ENCODE measurements around the gene LCMT1.
A peak's percentile ranks its signal among the peaks of the same experiment; 100 is the strongest.

Gene LCMT1

GRCh38 chr16:25110387-25110947 lies 1.1 kb upstream of the LCMT1 start:
- H3K4me3 ChIP-seq (replicated peaks; ENCODE audit: insufficient read depth, low read length), result peak overlapping the region; percentile 78
- no peak for DNase-seq (ENCODE audit: low read depth in 1 of 2, low spot score in 1 of 2)
- no peaks in the 10 kb centered on the region for H3K27me3 ChIP-seq (ENCODE audit: insufficient read depth, poor library complexity, severe bottlenecking)
- TF ChIP-seq SPI1 (IDR thresholded peaks at IDR 0.05; ENCODE audit: borderline replicate concordance, low read depth) (0 out of 2 replicates have a peak, but pooled peaks have one; percentile 20), CTCF (IDR thresholded peaks at IDR 0.05; ENCODE audit: insufficient read depth, low read length) (no peak), GABPA (IDR thresholded peaks at IDR 0.05; ENCODE audit: low read depth) (no peak), POLR2AphosphoS5 (IDR thresholded peaks at IDR 0.05; ENCODE audit: low read depth) (no peak), REST (IDR thresholded peaks at IDR 0.05; ENCODE audit: insufficient replicate concordance, low read depth) (peak; percentile 17)
- H3K27ac ChIP-seq (replicated peaks), result peak overlapping the region; percentile 82

- DNase-seq (ENCODE audit: low read depth in 1 of 2, low spot score in 1 of 2), result no peak
- Histone ChIP-seq H3K4me3 (replicated peaks; ENCODE audit: insufficient read depth, low read length) (no peak overlapping the region), H3K27ac (replicated peaks) (no peak overlapping the region), H3K27me3 (ENCODE audit: insufficient read depth, poor library complexity, severe bottlenecking) (no peaks in the 10 kb centered on the region)
- TF ChIP-seq SPI1 (IDR thresholded peaks at IDR 0.05; ENCODE audit: borderline replicate concordance, low read depth), result no peak
- TF ChIP-seq CTCF (IDR thresholded peaks at IDR 0.05; ENCODE audit: insufficient read depth, low read length), result no peak
- TF ChIP-seq GABPA (IDR thresholded peaks at IDR 0.05; ENCODE audit: low read depth), result no peak
- no peak for TF ChIP-seq REST (IDR thresholded peaks at IDR 0.05; ENCODE audit: insufficient replicate concordance, low read depth)
- TF ChIP-seq POLR2AphosphoS5 (IDR thresholded peaks at IDR 0.05; ENCODE audit: low read depth), result no peak
These were observed 2.6 kb downstream of the LCMT1 start for GRCh38 chr16:25114121-25114520.

- H3K27ac ChIP-seq (replicated peaks), result no peak overlapping the region
- no peak for DNase-seq (ENCODE audit: low read depth in 1 of 2, low spot score in 1 of 2)
- TF ChIP-seq GABPA (IDR thresholded peaks at IDR 0.05; ENCODE audit: low read depth), result no peak
- no peak for TF ChIP-seq SPI1 (IDR thresholded peaks at IDR 0.05; ENCODE audit: borderline replicate concordance, low read depth)
- TF ChIP-seq REST (IDR thresholded peaks at IDR 0.05; ENCODE audit: insufficient replicate concordance, low read depth), result no peak
- no peak for TF ChIP-seq POLR2AphosphoS5 (IDR thresholded peaks at IDR 0.05; ENCODE audit: low read depth)
- TF ChIP-seq CTCF (IDR thresholded peaks at IDR 0.05; ENCODE audit: insufficient read depth, low read length), result no peak
- no peak overlapping the region for H3K4me3 ChIP-seq (replicated peaks; ENCODE audit: insufficient read depth, low read length)
- no peaks in the 10 kb centered on the region for H3K27me3 ChIP-seq (ENCODE audit: insufficient read depth, poor library complexity, severe bottlenecking)
These were observed 7.5 kb downstream of the LCMT1 start for GRCh38 chr16:25118851-25119578.
